ENCODE results near the gene PFDN5.

The PFDN5 gene

DNA sequence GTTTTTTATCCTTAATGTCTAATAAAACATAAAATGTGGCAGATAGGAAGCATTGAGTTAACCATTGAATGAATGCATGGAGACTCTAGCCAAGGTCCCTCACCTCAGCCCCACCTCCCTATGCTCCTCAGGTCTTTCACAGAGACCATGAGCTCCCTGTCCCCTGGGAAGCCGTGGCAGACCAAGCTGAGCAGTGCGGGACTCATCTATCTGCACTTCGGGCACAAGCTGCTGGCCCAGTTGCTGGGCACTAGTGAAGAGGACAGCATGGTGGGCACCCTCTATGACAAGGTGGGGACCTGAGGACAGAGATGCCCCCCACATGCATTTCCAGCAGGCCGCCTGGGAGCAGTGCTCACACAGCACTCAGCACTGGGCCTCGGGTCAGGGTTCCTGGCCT lies 7.6 kb downstream of the PFDN5 start:
- Histone ChIP-seq H3K27me3 (no peaks in the 10 kb centered on the region), H3K9me3 (replicated peaks in 1 of 11) (no peaks in the 10 kb centered on the region), H3K36me3 (peaks cover 53 to 84% (median 71%) of the 10 kb centered on the region in 11 experiments), H3K4me1 (peaks cover 39 to 55% (median 52%) of the 10 kb centered on the region in 10 experiments), H3K4me3 (peak overlapping the region in 1 of 10 experiments; percentile 7; a peak in 1 of 20 replicates), H3K4me2 (peak overlapping the region in 10 of 11 experiments; percentile 6 to 99 (median 94); a peak in 16 of 22 replicates), H3K9ac (peak overlapping the region in 6 of 11 experiments; percentile 3 to 61 (median 34); a peak in 13 of 22 replicates), H3K27ac (no peak overlapping the region; a peak in 1 of 22 replicates), H4K20me1 (peaks cover 0 to 42% (median 16%) of the 10 kb centered on the region in 11 experiments; a peak in 14 of 22 replicates)
- TF ChIP-seq Cebpa-rat (IDR thresholded peaks at IDR 0.05) = no peak

GRCh38 chr12:53306826-53307225 lies 11.5 kb downstream of the PFDN5 start:
- Histone ChIP-seq H4K20me1 (peaks cover 0 to 47% (median 13%) of the 10 kb centered on the region in 11 experiments; a peak in 13 of 22 replicates), H3K4me1 (peaks cover 8 to 25% (median 18%) of the 10 kb centered on the region in 10 experiments; a peak in 19 of 20 replicates), H3K9ac (no peak overlapping the region), H3K9me3 (replicated peaks in 1 of 11) (no peaks in the 10 kb centered on the region), H3K4me2 (no peak overlapping the region), H3K27me3 (no peaks in the 10 kb centered on the region), H3K36me3 (peaks cover 80 to 100% (median 90%) of the 10 kb centered on the region in 11 experiments), H3K4me3 (no peak overlapping the region), H3K27ac (no peak overlapping the region)
- no peak for TF ChIP-seq Cebpa-rat (IDR thresholded peaks at IDR 0.05)

DNA sequence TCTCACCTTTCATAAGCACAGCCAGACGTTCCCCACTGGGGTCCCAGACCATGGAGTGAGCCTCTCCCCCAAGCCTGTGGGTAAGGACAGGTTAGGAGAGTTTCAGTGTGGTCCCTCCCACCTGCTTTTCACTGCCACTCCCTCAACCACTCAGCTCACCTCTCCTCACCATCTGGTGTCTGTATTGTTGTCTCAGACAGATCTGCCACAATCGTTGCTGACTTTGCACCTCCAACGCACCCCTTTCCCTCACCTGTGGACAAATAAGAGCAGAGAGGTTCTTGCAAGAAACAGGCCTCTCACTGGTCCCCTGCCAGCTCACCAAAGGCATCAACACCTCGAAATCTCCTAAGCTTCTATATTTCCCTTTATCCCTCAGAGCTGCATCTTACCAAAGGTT lies 12.9 kb downstream of the PFDN5 start:
- peaks cover 0 to 10% (median 4%) of the 10 kb centered on the region in 10 experiments; a peak in 14 of 20 replicates for H3K4me1 ChIP-seq
- no peak overlapping the region for H3K4me2 ChIP-seq
- TF ChIP-seq Cebpa-rat (IDR thresholded peaks at IDR 0.05) = no peak
- H4K20me1 ChIP-seq = peaks cover 0 to 36% (median 9%) of the 10 kb centered on the region in 11 experiments; a peak in 13 of 22 replicates
- H3K9ac ChIP-seq = peak overlapping the region in 3 of 11 experiments; percentile 1 to 26 (median 11); a peak in 2 of 22 replicates
- H3K36me3 ChIP-seq = peaks cover 72 to 94% (median 79%) of the 10 kb centered on the region in 11 experiments
- H3K27me3 ChIP-seq = no peaks in the 10 kb centered on the region
- no peak overlapping the region for H3K27ac ChIP-seq
- no peaks in the 10 kb centered on the region for H3K9me3 ChIP-seq (replicated peaks in 1 of 11)
- H3K4me3 ChIP-seq = no peak overlapping the region

GRCh38 chr12:53313996-53314395 lies 18.7 kb downstream of the PFDN5 start:
- H4K20me1 ChIP-seq = peaks cover 0 to 6% (median 0%) of the 10 kb centered on the region in 11 experiments; a peak in 3 of 22 replicates
- TF ChIP-seq Cebpa-rat (IDR thresholded peaks at IDR 0.05) = peak in 6 of 11 experiments; percentile 24 to 60 (median 42); a peak in 5 of 22 replicates

DNA sequence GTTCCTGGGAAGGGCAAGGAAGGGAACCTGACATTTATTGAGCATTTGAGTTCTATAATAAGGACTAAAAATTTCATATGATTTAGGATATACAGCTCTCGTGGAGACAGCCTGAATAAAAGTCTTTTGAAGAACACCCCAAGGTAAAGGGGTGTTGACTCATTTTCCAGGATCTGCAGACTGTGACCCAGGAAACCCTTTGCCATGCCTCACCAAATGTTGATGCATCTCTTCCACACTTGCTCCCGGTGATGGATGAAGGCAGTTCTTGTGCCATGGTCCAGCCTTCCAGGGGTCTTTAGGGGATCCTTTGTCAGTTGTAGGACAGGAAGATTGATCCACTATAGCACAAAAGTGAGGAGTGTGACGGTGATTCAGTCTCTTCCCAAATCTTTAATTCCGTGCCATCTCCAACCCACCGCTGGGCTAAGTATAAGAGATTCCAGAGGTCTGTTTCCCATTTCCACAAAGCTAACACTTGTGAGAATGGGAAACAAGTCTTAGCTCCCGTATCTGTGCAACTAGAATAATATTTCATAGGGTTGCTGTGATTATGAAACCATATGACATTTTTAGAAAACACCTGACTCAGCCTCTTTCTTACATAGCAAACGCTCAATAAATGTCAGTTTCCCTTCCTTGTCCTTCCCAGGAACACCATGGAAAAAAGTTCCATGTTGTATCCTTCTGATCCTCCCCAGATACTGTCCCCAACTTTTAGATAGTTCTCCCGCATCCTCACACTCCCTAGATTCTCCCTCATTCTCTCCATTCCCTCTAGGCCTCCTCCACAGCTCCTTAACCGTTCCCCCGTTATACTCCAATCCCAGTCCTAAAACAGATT lies 25.2 kb downstream of the PFDN5 start:
- Histone ChIP-seq H3K9ac (peak overlapping the region; percentile 74 to 90 (median 84)), H3K4me3 (peak overlapping the region; percentile 62 to 80 (median 67)), H3K9me3 (replicated peaks in 1 of 11) (no peaks in the 10 kb centered on the region), H3K27ac (peak overlapping the region; percentile 44 to 90 (median 80)), H4K20me1 (no peaks in the 10 kb centered on the region), H3K4me2 (peak overlapping the region; percentile 72 to 97 (median 88)), H3K36me3 (peaks cover 33 to 46% (median 37%) of the 10 kb centered on the region in 11 experiments), H3K4me1 (peaks cover 30 to 39% (median 34%) of the 10 kb centered on the region in 10 experiments), H3K27me3 (peaks cover under 1 to 5% (median 1%) of the 10 kb centered on the region in 11 experiments; a peak in 15 of 22 replicates)
- no peak for TF ChIP-seq Cebpa-rat (IDR thresholded peaks at IDR 0.05)

More at GRCh38 chr12:53313996-53314395, 18.7 kb downstream of the PFDN5 start:
- peak overlapping the region in 5 of 11 experiments; percentile 36 to 72 (median 55); a peak in 11 of 22 replicates for H3K4me2 ChIP-seq
- peak overlapping the region in 3 of 11 experiments; percentile 25 to 32 (median 28); a peak in 3 of 22 replicates for H3K27ac ChIP-seq
- peak overlapping the region in 2 of 11 experiments; percentile 3 to 34; a peak in 2 of 22 replicates for H3K9ac ChIP-seq
- no peaks in the 10 kb centered on the region for H3K9me3 ChIP-seq (replicated peaks in 1 of 11)
- peaks cover 66 to 94% (median 79%) of the 10 kb centered on the region in 11 experiments for H3K36me3 ChIP-seq
- no peaks in the 10 kb centered on the region for H3K27me3 ChIP-seq
- H3K4me1 ChIP-seq = peaks cover 0 to 12% (median 7%) of the 10 kb centered on the region in 10 experiments; a peak in 11 of 20 replicates
- H3K4me3 ChIP-seq = no peak overlapping the region

DNA sequence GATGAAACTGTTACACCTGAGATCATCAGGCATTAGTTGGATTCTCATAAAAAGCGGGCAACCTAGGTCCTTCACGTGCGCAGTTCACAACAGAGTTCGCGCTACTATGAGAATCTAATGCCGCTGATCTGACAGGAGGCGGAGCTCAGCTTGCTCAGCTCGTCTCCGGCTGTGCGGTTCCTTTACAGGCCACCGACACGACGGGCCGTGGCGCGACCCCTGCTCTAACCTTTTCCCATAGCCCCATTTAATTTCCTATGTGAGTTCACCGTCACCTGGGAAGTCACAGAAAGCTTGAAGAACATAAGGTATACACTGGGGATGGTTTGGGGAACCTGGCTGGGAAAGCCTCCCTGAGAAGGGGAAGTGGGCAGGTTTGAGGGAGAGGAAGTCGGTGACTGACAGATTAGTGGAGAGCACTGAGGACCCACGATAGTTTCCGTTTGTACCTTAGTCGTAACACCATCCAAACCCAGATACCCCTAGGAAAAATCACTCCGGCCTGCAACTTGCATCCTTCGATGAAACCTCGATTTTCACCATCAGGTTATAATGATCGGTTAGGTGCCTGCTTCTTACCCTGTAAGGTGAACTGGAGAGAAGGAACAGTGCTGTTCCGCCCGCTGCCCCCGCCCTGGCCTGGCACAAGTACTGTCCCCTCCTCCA lies 28.9 kb downstream of the PFDN5 start:
- Histone ChIP-seq H3K4me3 (peak overlapping the region; percentile 53 to 76 (median 66)), H4K20me1 (no peaks in the 10 kb centered on the region), H3K36me3 (peaks cover under 1 to 9% (median 5%) of the 10 kb centered on the region in 11 experiments; a peak in 18 of 22 replicates), H3K4me2 (peak overlapping the region; percentile 81 to 99 (median 93)), H3K27me3 (peaks cover 16 to 26% (median 18%) of the 10 kb centered on the region in 11 experiments), H3K9me3 (replicated peaks in 1 of 11) (no peaks in the 10 kb centered on the region), H3K4me1 (peaks cover 38 to 46% (median 41%) of the 10 kb centered on the region in 10 experiments), H3K9ac (peak overlapping the region; percentile 76 to 87 (median 84); a peak in 21 of 22 replicates), H3K27ac (peak overlapping the region in 10 of 11 experiments; percentile 67 to 85 (median 80); a peak in 19 of 22 replicates)
- no peak for TF ChIP-seq Cebpa-rat (IDR thresholded peaks at IDR 0.05)

- peaks cover 16 to 26% (median 18%) of the 10 kb centered on the region in 11 experiments for H3K27me3 ChIP-seq
- no peak for TF ChIP-seq Cebpa-rat (IDR thresholded peaks at IDR 0.05)
- H3K4me1 ChIP-seq = peaks cover 34 to 46% (median 39%) of the 10 kb centered on the region in 10 experiments
- H4K20me1 ChIP-seq = no peaks in the 10 kb centered on the region
- H3K9me3 ChIP-seq (replicated peaks in 1 of 11) = no peaks in the 10 kb centered on the region
- H3K4me3 ChIP-seq = peak overlapping the region; percentile 53 to 76 (median 66)
- peak overlapping the region; percentile 81 to 99 (median 93) for H3K4me2 ChIP-seq
- H3K27ac ChIP-seq = peak overlapping the region; percentile 50 to 85 (median 78); a peak in 21 of 22 replicates
- peak overlapping the region; percentile 76 to 87 (median 84) for H3K9ac ChIP-seq
- peaks cover 0 to 3% (median 0%) of the 10 kb centered on the region in 11 experiments; a peak in 4 of 22 replicates for H3K36me3 ChIP-seq
Measured at GRCh38 chr12:53324779-53325510, 29.6 kb downstream of the PFDN5 start.

Measured in BLaER1 treated with 17β-estradiol and CSF1 and Interleukin-3, amounts not matched to agents 10 nM and 100 nM (cell line).